ENCODE measurements around the gene LINC01488.

Gene LINC01488

DNA sequence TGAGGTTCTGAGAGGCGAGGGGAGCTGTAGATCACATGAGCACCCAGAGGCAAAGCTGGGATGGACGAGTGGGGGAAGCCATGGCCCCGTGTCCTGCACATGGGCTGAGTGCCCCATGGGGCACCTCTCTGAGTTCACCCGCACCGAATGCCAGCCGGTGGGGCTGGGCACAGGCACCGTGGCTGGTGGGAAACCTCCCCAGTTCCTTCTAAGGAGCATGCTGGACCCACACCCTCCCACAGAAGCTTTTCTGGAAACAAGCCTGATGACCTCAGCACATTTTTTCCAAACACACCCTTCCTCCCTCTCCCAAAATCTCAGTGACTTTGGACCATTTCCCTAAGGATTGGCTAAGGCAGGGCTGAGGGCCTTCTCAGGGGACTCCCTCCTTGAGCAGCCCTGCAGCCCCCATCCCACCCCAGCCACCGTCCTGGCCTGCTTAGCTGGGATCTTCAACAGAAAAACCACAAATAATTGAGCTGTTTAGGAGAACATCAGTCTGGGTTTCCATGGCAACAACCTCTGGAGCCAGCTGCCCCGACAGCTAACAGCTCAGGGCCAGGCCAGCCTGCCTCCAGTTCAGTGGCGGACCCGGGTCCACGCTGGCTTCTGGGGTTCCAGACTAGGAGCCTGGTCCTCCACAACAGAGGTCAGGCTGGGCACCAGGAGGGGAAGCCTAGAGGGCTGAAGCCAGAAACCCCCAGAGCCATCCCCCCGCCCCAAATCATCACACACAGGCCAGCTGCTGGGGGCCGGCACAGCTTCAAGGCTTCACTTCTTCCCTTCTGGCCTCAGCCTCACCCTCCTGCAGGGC is 18.1 kb upstream of the LINC01488 start:
- no peak for DNase-seq (ENCODE audit: low read depth in 2 of 2, low spot score in 1 of 2)

DNA sequence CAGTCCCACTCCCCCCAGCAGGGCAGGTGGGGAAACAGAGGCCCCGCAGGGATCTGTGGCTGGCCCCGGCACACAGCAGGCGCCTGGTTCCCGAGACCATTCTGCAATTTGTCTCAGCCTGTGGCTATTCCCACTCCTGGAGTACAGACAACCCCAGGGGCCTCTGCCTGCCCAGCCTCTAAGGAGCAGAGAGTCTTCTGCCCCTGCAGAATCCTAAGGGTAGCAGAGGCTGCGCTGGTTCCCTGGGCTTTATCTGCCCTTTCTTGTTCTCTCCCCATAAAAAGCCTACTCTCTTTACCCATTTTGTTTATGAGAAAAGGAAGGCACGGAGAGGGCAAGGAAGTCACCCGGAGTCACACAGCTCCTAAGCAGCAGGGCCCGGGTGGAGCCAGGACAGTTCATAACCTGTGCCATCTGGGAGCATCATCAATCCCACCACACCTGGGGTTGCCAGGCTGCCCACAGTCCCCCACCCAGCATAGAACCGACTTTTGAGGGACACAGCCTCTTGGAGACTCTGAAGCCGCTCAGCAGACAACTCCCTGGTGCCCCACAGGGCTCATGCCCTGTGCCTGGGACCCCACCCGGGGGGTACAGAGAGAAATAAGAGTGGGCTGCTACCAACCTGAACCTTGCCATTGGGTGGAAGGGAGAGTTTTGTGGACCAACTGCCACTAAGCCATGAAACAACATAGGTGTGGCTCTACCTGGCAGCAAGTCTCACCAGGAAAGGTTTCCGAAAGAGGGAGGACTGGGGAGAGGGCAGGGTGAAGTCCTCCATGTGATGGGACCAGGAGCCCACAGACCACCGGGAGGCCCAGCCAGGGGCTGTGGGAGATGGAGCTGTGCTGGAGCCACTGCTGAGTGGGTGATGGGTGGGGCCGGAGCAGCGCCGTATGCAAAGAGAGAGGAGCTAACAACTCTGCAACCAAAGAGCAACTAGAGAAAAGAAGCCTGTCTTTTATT is 17.2 kb upstream of the LINC01488 start:
- no peak for DNase-seq (ENCODE audit: low read depth in 2 of 2, low spot score in 1 of 2)

GRCh38 chr11:69465236-69466000 is 16.0 kb upstream of the LINC01488 start:
- no peak for DNase-seq (ENCODE audit: low read depth in 2 of 2, low spot score in 1 of 2)

DNA sequence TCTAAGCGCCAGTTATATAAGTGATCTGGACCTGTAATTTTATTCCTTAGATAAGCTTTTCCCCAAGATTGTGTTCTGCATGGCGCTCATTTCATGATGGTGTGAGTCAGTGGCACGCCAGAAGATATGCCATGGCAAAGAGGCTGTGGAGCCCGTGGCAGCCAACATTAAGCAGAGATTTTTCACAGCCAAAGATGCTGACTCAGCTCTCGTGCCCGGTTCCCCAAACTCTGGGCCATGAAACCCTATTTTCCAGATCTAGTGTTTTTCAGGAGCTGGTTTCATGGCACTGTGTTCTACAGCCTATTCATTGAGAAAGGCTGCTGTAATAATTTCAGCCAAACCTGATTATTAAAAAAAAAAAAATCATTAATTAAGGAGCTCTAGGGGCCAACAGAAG is 15.4 kb upstream of the LINC01488 start:
- no peak for DNase-seq (ENCODE audit: low read depth in 2 of 2, low spot score in 1 of 2)

- no peak for DNase-seq (ENCODE audit: low read depth in 2 of 2, low spot score in 1 of 2)
Measured at GRCh38 chr11:69467196-69467595, 14.3 kb upstream of the LINC01488 start.

DNA sequence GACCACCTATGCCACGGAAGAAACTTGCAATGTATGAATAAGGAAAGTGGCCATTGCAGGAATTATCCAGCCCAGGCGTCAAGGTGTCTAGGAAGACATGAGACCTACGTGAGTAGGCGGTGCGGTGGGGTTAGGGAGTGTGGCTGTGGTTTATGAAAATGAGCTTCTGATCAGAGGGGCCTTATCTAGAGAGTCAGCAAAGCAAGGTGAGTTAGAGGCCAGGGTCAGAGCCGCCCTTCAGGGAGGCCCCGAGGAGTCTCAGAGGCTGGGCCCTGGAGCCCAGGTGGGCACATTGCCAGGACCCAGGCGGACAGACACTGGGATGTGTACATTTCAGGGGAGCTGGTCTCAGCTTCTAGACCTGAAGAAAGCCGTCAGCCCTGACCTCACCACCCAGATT is 13.8 kb upstream of the LINC01488 start:
- no peak for DNase-seq (ENCODE audit: low read depth in 2 of 2, low spot score in 1 of 2)

GRCh38 chr11:69468221-69468620 is 13.2 kb upstream of the LINC01488 start:
- DNase-seq (ENCODE audit: low read depth in 2 of 2, low spot score in 1 of 2), result no peak

DNA sequence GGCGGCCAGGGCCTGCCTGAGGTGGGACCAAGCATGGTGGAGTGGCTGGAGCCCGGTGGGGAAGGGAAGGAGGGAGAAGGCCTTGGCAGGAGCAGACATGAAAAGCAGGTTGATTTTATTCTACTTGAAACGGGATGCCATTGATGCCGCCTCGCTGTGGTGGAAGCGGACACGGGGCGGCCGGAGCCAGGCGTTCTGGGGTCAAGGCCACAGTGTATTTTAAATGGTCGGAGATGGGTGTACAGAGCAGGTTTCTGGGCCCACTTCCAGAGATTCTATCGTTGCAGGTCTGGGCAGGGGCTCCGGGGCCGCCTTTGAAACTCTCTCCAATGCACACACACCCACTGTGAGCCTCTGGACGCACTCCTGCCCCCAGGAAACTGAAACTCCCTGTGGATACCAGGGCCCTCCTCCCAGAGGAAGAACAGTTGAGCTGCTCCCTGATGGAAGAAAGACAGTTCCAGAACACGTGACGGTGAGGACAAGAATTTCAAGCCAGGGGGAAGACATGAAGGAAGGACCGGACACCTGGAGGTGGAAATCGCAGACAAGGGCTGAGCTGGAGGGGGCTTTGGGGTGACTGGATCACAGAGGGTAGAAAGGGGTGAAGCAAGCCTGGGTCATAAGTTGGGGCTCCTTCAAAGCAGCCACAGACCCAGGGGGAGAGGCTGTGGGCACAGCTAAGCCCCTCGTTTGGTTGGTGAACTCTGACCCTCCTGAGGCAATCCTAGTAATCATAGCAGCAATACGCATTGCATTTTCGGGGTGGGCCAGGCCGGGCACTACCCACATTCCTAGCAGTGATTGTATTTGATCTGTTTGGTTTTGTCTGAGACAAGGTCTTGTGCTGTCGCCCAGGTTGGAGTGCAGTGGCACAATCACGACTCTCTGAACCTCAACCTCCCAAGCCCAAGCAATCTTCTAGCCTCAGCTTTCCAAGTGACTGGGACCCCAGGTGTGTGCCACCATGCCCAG is 12.3 kb upstream of the LINC01488 start:
- no peak for DNase-seq (ENCODE audit: low read depth in 2 of 2, low spot score in 1 of 2)

GRCh38 chr11:69470301-69470700 is 11.2 kb upstream of the LINC01488 start:
- DNase-seq (ENCODE audit: low read depth in 2 of 2, low spot score in 1 of 2), result no peak

- DNase-seq (ENCODE audit: low read depth in 2 of 2, low spot score in 1 of 2), result no peak
Measured at GRCh38 chr11:69470793-69471728, 10.4 kb upstream of the LINC01488 start.

DNA sequence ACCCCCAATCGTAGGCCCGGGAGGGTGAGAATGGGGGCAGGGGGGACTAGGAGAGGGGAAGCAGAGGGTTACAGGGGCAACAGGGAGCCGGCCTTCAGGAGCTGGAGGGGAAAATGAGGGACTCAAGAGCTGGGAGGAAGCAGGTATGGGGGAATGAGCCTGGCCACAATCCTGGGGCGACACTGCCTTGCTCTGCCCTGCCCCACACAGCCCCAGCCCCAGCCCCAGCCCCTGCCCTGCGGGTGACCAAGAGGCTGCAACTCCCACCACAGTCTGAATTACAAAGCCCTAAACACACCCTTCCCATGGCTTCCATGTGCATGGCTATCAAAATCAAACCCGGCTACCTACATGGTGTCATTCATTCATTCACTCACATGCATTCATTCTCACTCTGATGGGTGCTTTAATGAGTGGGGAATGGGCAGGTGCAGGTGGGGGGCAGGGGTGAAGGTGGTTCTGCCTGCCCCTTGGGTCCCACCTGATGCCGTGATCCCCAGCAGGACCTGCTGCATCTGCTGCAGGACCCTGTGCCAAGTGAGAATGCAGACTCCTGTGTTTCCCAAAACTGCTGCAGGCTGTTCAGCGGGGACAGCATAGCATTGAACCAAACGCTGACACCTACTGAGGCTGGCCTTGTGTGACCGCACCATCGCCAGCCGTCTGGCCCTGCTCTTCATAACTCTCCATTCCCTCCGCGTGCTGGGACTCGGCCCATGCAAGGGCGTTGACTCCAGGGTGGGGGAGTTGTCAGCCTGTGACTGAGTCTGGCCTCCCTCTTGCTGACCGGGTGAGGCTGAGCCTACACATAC is 9.5 kb upstream of the LINC01488 start:
- DNase-seq (ENCODE audit: low read depth in 2 of 2, low spot score in 1 of 2), result no peak

DNA sequence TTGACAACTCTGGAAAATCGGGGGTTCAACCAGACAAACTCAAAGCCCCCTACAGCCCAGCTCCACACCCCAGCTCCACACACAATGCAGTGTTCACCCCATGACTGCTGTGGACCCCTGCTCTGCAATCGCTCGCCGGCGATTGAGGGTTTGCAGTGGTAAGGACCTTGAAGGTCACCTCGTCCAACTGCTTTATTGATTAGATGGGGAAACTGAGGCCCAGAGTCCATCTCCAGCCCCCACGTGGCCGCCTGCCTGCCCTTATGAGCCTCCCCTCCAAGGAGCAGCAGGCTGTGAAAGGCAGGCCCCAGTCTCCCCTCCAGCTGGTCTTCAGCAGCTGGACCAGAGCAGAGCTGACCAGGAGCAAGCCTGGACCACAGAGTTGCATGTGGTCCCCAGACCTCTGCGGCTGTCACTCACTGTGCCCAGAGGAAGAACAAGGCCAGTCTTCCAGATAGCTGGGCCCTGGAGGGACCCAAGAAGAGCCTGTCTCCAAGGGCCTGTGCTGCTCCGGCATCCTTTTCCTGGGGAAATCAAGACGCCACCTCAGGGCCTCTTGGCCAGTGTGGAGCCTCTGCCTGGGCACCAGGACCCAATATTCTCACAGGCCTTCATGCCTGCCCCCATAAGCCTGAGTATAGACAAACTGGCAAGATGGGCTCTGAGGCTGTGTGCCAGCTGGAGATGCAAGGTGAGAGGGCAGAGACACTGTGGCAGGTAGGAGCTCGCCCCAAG is 8.8 kb upstream of the LINC01488 start:
- no peak for DNase-seq (ENCODE audit: low read depth in 2 of 2, low spot score in 1 of 2)

GRCh38 chr11:69473276-69473845 is 8.1 kb upstream of the LINC01488 start:
- no peak for DNase-seq (ENCODE audit: low read depth in 2 of 2, low spot score in 1 of 2)

DNA sequence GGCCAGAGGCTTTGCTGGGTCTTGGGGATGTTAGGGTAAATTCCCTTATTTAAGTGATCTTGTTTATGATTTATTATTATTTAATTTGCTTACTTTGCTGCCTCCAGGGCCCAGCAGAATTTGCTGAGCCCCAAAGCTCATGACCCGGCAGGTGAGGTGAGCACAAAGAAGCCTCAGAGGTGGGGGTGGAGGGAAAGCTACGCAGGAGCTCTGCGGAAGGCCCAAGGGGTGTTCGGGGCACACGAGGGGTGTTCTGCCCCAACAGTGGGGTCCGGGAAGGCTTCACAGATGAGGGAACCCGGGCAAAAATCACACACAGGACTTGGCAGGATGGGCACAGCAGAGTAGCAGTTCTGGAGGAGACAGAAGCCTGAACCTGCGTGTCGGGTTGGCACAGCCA is 6.7 kb upstream of the LINC01488 start:
- no peak for DNase-seq (ENCODE audit: low read depth in 2 of 2, low spot score in 1 of 2)

- DNase-seq (ENCODE audit: low read depth in 2 of 2, low spot score in 1 of 2), result no peak
Measured at GRCh38 chr11:69475141-69475865, 6.2 kb upstream of the LINC01488 start.

DNA sequence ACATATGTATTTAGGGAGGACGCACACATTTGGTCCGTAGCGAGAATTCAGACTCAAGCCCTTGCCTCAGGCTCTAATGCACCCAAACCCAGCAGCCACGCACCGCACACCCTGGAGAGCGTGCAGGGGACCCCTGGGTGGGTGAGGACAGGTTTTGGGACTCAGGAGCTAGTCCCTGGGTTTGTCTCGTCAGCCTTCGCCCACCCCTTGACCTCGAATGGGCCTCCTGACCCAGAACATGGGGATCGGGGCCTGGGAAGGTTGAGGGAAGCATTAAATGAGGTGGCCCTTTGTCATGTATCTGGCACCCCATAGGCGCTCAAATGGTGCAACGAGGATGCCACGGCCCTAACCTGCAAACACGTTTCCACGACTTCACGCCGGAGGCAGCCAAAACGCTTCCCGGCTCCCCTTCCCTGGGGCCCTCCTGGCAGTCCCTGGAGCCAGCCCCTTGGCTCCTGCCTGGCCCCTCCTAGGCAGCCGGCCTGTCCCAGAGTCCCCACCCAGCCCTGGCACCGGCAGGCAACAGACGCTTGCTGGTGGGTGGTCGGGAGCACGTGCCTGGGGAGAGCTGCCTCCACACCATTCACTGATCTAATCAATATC is 5.5 kb upstream of the LINC01488 start:
- no peak for DNase-seq (ENCODE audit: low read depth in 2 of 2, low spot score in 1 of 2)
